Breast epithelium (tissue), 3 donors: ENCODE data around the gene VRK1.

Experiments used
- POLR2AphosphoS5 ChIP-seq, 3 donors: sonication (generic); formaldehyde crosslinking; IDR thresholded peaks; one replicate each; pipeline ENCODE4 v1.6.1; 2017; ENCODE audit warnings: antibody characterized with exemption in 3 of 3
- TF ChIP-seq, protein P1 (sequence below), 3 donors: fragments of 450-650 bp; IDR thresholded peaks; one replicate each; pipeline ENCODE4 v1.5.1; 2016 to 2017; ENCODE audit warnings: antibody characterized with exemption in 3 of 3, mild to moderate bottlenecking in 3 of 3, moderate library complexity in 3 of 3

DNA sequence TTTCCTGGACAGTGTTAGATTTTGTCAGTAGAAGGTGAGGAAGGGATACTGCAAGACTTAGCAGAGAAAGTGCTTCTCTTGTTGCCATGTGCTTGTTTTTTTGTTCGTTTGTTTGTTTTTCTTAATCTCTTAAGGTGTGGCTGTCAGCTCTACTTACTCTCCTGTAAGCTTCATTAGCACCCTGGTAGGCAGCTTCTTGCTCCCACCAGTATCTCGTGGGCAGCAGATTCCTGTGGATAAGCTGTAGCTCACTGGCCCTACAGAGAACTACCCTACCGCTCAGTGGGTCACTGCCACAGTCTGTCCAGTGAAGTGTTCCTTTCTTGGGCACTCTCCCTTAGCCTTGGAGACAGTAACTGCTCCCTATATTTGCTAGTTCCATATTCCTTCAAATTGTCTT, 30.1 kb downstream of the VRK1 start:
- TF ChIP-seq, protein P1, sequence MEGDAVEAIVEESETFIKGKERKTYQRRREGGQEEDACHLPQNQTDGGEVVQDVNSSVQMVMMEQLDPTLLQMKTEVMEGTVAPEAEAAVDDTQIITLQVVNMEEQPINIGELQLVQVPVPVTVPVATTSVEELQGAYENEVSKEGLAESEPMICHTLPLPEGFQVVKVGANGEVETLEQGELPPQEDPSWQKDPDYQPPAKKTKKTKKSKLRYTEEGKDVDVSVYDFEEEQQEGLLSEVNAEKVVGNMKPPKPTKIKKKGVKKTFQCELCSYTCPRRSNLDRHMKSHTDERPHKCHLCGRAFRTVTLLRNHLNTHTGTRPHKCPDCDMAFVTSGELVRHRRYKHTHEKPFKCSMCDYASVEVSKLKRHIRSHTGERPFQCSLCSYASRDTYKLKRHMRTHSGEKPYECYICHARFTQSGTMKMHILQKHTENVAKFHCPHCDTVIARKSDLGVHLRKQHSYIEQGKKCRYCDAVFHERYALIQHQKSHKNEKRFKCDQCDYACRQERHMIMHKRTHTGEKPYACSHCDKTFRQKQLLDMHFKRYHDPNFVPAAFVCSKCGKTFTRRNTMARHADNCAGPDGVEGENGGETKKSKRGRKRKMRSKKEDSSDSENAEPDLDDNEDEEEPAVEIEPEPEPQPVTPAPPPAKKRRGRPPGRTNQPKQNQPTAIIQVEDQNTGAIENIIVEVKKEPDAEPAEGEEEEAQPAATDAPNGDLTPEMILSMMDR (IDR thresholded peaks at IDR 0.05) = no peak
- TF ChIP-seq POLR2AphosphoS5 (IDR thresholded peaks at IDR 0.05) = no peak
